GM23338 (cell line): ENCODE data around the gene SEMA5A. TPM values are rescaled to one million over a fixed set of nuclear protein-coding genes. Genes with fewer than 3 reads are reported as not detected.

Experiments
- ATAC-seq: fragments of 200-7000 bp; cut with Tn5 transposase; 3 replicates; pipeline ENCODE4 v1.9.1; 2020
- DNase-seq: peaks from one replicate; pipeline ENCODE4 v3.0.0-alpha.2; 2015; ENCODE audit warnings: low spot score
- H2AFZ ChIP-seq: fragments of 200-600 bp; sonication (generic); 2 replicates; pipeline ENCODE4 v1.8.0; 2016; ENCODE audit warnings: antibody characterized with exemption, mild to moderate bottlenecking, moderate library complexity
- H3F3A ChIP-seq: fragments of 200-600 bp; sonication (generic); replicated peaks from 2 replicates; pipeline ENCODE4 v1.8.0; 2017; ENCODE audit warnings: antibody characterized with exemption, mixed run types, low read depth
- H3K27ac ChIP-seq: fragments of 200-600 bp; sonication (generic); 2 replicates; pipeline ENCODE4 v1.6.1; 2016; ENCODE audit warnings: low read depth
- H3K27me3 ChIP-seq: fragments of 200-600 bp; sonication (generic); 2 replicates; pipeline ENCODE4 v1.8.0; 2016; ENCODE audit warnings: mild to moderate bottlenecking, mixed run types, moderate library complexity; ENCODE audit not compliant: insufficient read depth
- H3K36me3 ChIP-seq: fragments of 200-600 bp; sonication (generic); 2 replicates; pipeline ENCODE4 v1.8.0; 2016; ENCODE audit warnings: mild to moderate bottlenecking; ENCODE audit not compliant: insufficient read depth
- H3K4me1 ChIP-seq: fragments of 200-600 bp; sonication (generic); 2 replicates; pipeline ENCODE4 v1.8.0; 2016; ENCODE audit warnings: mild to moderate bottlenecking, moderate library complexity; ENCODE audit not compliant: insufficient read depth
- H3K4me2 ChIP-seq: fragments of 200-600 bp; sonication (generic); 2 replicates; pipeline ENCODE4 v1.7.1; 2017; ENCODE audit warnings: mixed run types
- H3K4me3 ChIP-seq: fragments of 200-600 bp; sonication (generic); 2 replicates; pipeline ENCODE4 v1.6.1; 2016; ENCODE audit warnings: mixed run types
- H3K79me2 ChIP-seq: fragments of 200-600 bp; sonication (generic); replicated peaks from 2 replicates; pipeline ENCODE4 v1.8.0; 2017; ENCODE audit warnings: mild to moderate bottlenecking; ENCODE audit not compliant: insufficient read depth
- H3K9me2 ChIP-seq: fragments of 200-600 bp; sonication (generic); 2 replicates; pipeline ENCODE4 v1.8.0; 2017; ENCODE audit not compliant: insufficient read depth
- H4K20me1 ChIP-seq: fragments of 200-600 bp; sonication (generic); replicated peaks from 2 replicates; pipeline ENCODE4 v1.8.0; 2017; ENCODE audit warnings: mild to moderate bottlenecking; ENCODE audit not compliant: insufficient read depth
- H3K27ac Mint-ChIP-seq: 2 replicates; pipeline ENCODE4 v1.8.0; 2020; ENCODE audit warnings: inconsistent platforms, mild to moderate bottlenecking, moderate library complexity, mixed read lengths
- H3K27me3 Mint-ChIP-seq: 3 replicates; pipeline ENCODE4 v1.8.0; 2022; ENCODE audit warnings: low read depth, mild to moderate bottlenecking, moderate library complexity, mixed read lengths, inconsistent platforms; ENCODE audit not compliant: insufficient read depth, poor library complexity
- H3K36me3 Mint-ChIP-seq: 3 replicates; pipeline ENCODE4 v1.8.0; 2021; ENCODE audit warnings: low read depth, mild to moderate bottlenecking, inconsistent platforms, moderate library complexity, mixed read lengths
- H3K4me1 Mint-ChIP-seq: 3 replicates; pipeline ENCODE4 v1.8.0; 2020; ENCODE audit warnings: mild to moderate bottlenecking, inconsistent platforms, mixed read lengths
- H3K4me3 Mint-ChIP-seq: 3 replicates; pipeline ENCODE4 v1.8.0; 2021; ENCODE audit warnings: moderate library complexity, mild to moderate bottlenecking, inconsistent platforms, mixed read lengths
- H3K9me3 Mint-ChIP-seq: 3 replicates; pipeline ENCODE4 v1.8.0; 2020; ENCODE audit warnings: moderate library complexity, mild to moderate bottlenecking, inconsistent platforms, mixed read lengths
- CREB1 ChIP-seq: fragments of 250-450 bp; sonication (Bioruptor Pico); IDR thresholded peaks from 2 replicates; pipeline ENCODE4 v1.5.0; 2020; ENCODE audit warnings: low read depth, mild to moderate bottlenecking, moderate library complexity
- CTCF ChIP-seq, 2 experiments: fragments of 200-600 bp in 1 of 2; sonication (generic) in 1 of 2; conservative IDR thresholded peaks; 2 replicates each; pipeline versions ENCODE4 v1.5.1 to v1.6.1; 2016 to 2017; ENCODE audit warnings: antibody characterized with exemption in 2 of 2, low read depth in 2 of 2, mild to moderate bottlenecking in 2 of 2, moderate library complexity in 1 of 2
- ETS1 ChIP-seq: IDR thresholded peaks from 2 replicates; pipeline ENCODE4 v1.6.1; 2016; ENCODE audit warnings: antibody characterized with exemption
- EZH2 ChIP-seq: fragments of 200-600 bp; sonication (generic); IDR thresholded peaks from one replicate; pipeline ENCODE4 v1.8.0; 2017; ENCODE audit warnings: antibody characterized with exemption, mild to moderate bottlenecking, low read depth; ENCODE audit not compliant: unreplicated experiment
- EZH2phosphoT487 ChIP-seq: fragments of 200-600 bp; sonication (generic); IDR thresholded peaks from one replicate; pipeline ENCODE4 v1.8.1; 2018; ENCODE audit warnings: antibody characterized with exemption; ENCODE audit not compliant: unreplicated experiment
- JUNB ChIP-seq: IDR thresholded peaks from one replicate; pipeline ENCODE4 v1.6.1; 2016; ENCODE audit warnings: antibody characterized with exemption; ENCODE audit not compliant: unreplicated experiment
- NANOG ChIP-seq: IDR thresholded peaks from 2 replicates; pipeline ENCODE4 v1.6.1; 2016; ENCODE audit warnings: antibody characterized with exemption, borderline replicate concordance
- POLR2AphosphoS5 ChIP-seq: IDR thresholded peaks from 2 replicates; pipeline ENCODE4 v1.6.1; 2016; ENCODE audit warnings: antibody characterized with exemption, low read depth
- REST ChIP-seq: IDR thresholded peaks from one replicate; pipeline ENCODE4 v1.6.1; 2018; ENCODE audit warnings: antibody characterized with exemption; ENCODE audit not compliant: unreplicated experiment
- STAT1 ChIP-seq: IDR thresholded peaks from one replicate; pipeline ENCODE4 v1.6.1; 2016; ENCODE audit warnings: antibody characterized with exemption; ENCODE audit not compliant: unreplicated experiment
- ZNF114 ChIP-seq: fragments of 250-450 bp; sonication (Bioruptor Pico); IDR thresholded peaks from 2 replicates; pipeline ENCODE4 v1.5.0; 2020; ENCODE audit warnings: mild to moderate bottlenecking, moderate library complexity
- ZNF331 ChIP-seq: fragments of 250-450 bp; sonication (Bioruptor Pico); IDR thresholded peaks from 2 replicates; pipeline ENCODE4 v1.5.0; 2020; ENCODE audit warnings: low read depth, mild to moderate bottlenecking, moderate library complexity
- ZNF462 ChIP-seq: fragments of 250-450 bp; sonication (Bioruptor Pico); IDR thresholded peaks from 2 replicates; pipeline ENCODE4 v1.5.0; 2020; ENCODE audit warnings: mild to moderate bottlenecking, moderate library complexity
- polyA plus RNA-seq: library from polyadenylated mRNA; unstranded; fragments of >200 nt; fragmentation: Nextera tagmentation; extraction: Ambion mirVana; gene quantifications from 2 replicates; pipeline ENCODE4 v1.2.1, GENCODE V29; 2016
- total RNA-seq: library from RNA; depleted of rRNA; stranded (reverse); fragments of >200 nt; shearing (Covaris generic); gene quantifications from 2 replicates; pipeline ENCODE4 v1.2.3, GENCODE V29; 2014

SEMA5A gene
- total and polyA plus RNA-seq, 2 experiments from 2014 or later, result 2.1 to 8.1 TPM

- ATAC-seq, result no peak
- Histone ChIP-seq H3K4me1 (no peaks in the 10 kb centered on the region), H3K9me2 (no peaks in the 10 kb centered on the region), H3F3A (no peaks in the 10 kb centered on the region), H3K27me3 (no peaks in the 10 kb centered on the region; the same call in 1 of the 2 replicates), H2AFZ (no peak overlapping the region), H3K36me3 (no peaks in the 10 kb centered on the region), H3K4me3 (no peak overlapping the region), H4K20me1 (0 out of 2 replicates have a peak, but pooled peaks cover 6% of the 10 kb centered on the region), H3K27ac (no peak overlapping the region), H3K79me2 (peaks cover 8% of the 10 kb centered on the region; the same call in 1 of the 2 replicates), H3K4me2 (no peak overlapping the region)
- Mint-ChIP-seq H3K36me3 (no peaks in the 10 kb centered on the region; the same call in 2 of the 3 replicates), H3K4me3 (no peak overlapping the region), H3K27me3 (peaks cover 5% of the 10 kb centered on the region), H3K4me1 (peaks cover 12% of the 10 kb centered on the region; the same call in 2 of the 3 replicates), H3K27ac (no peak overlapping the region), H3K9me3 (no peaks in the 10 kb centered on the region)
- no peak for TF ChIP-seq ZNF114 (CRISPR knock-in tag)
- no peak for TF ChIP-seq JUNB
- TF ChIP-seq ZNF331 (CRISPR knock-in tag), result no peak
- TF ChIP-seq POLR2AphosphoS5, result no peak
- TF ChIP-seq REST, result no peak
- no peak for TF ChIP-seq CTCF (conservative IDR thresholded peaks at IDR 0.05; ENCODE audit: low read depth in 2 of 2)
- no peak for TF ChIP-seq EZH2phosphoT487
- TF ChIP-seq ZNF462, result no peak
- TF ChIP-seq ETS1, result no peak
- no peak for TF ChIP-seq CREB1 (CRISPR knock-in tag)
- no peak for TF ChIP-seq NANOG
- no peak for TF ChIP-seq STAT1
- TF ChIP-seq EZH2, result no peak
- DNase-seq, result no peak
These were observed 5.1 kb downstream of the SEMA5A start for GRCh38 chr5:9540791-9541190.
